K562 (cell line): Measurements from ENCODE around the gene AGPAT1. TPM values are rescaled to one million over a fixed set of nuclear protein-coding genes. Genes with fewer than 3 reads are reported as not detected.
A peak's percentile ranks its signal among the peaks of the same experiment; 100 is the strongest.

Experiments
- EGR1 ChIP-seq: fragments of 450-650 bp; conservative IDR thresholded peaks from 2 replicates; pipeline ENCODE4 v1.6.1; 2017; ENCODE audit warnings: mild to moderate bottlenecking
- ILK ChIP-seq: fragments of 450-650 bp; IDR thresholded peaks from 2 replicates; pipeline ENCODE4 v1.6.1; 2016; ENCODE audit warnings: missing genetic modification characterization, low read depth, mild to moderate bottlenecking, missing compliant biosample characterization, moderate library complexity, borderline replicate concordance
- KLF16 ChIP-seq: IDR thresholded peaks from 2 replicates; pipeline ENCODE4 v1.6.1; 2016; ENCODE audit warnings: antibody characterized with exemption
- MED1 ChIP-seq: sonication (generic); formaldehyde crosslinking; IDR thresholded peaks from 2 replicates; pipeline ENCODE4 v1.8.1; 2023; ENCODE audit warnings: missing genetic modification reagents, borderline replicate concordance
- MTA1 ChIP-seq: fragments of 450-650 bp; IDR thresholded peaks from 2 replicates; pipeline ENCODE4 v1.6.1; 2017; ENCODE audit warnings: borderline replicate concordance
- NFE2 ChIP-seq: IDR thresholded peaks from 2 replicates; pipeline ENCODE4 v1.6.1; 2014; ENCODE audit warnings: antibody characterized with exemption, low read depth
- NR2C2 ChIP-seq, 2 experiments: fragments of 200-800 bp in 1 of 2; sonication (Bioruptor generic) in 1 of 2; sonication (generic) in 1 of 2; formaldehyde crosslinking in 1 of 2; IDR thresholded peaks; 2 replicates each; pipeline versions ENCODE4 v1.6.1 to v1.8.0; 2016 to 2022; ENCODE audit warnings: mild to moderate bottlenecking in 1 of 2, missing compliant biosample characterization in 1 of 2, missing genetic modification characterization in 1 of 2, missing genetic modification reagents in 1 of 2
- POLR3G ChIP-seq: IDR thresholded peaks from 2 replicates; pipeline ENCODE4 v1.6.1; 2011; ENCODE audit not compliant: insufficient read length, insufficient replicate concordance; ENCODE audit errors: extremely low read depth
- PRMT5 ChIP-seq: sonication (generic); formaldehyde crosslinking; IDR thresholded peaks from 2 replicates; pipeline ENCODE4 v1.5.0; 2020; ENCODE audit warnings: missing genetic modification reagents
- RBFOX2 ChIP-seq: fragments of 200-400 bp; formaldehyde crosslinking; IDR thresholded peaks from 2 replicates; pipeline ENCODE4 v1.6.1; 2017; ENCODE audit warnings: low read depth, mild to moderate bottlenecking, low read length, moderate library complexity
- SMAD4 ChIP-seq: fragments of 250-450 bp; sonication (Bioruptor Pico); conservative IDR thresholded peaks from 2 replicates; pipeline ENCODE4 v1.8.0; 2021; ENCODE audit warnings: inconsistent platforms, mild to moderate bottlenecking, moderate library complexity
- TAF1 ChIP-seq: IDR thresholded peaks from 2 replicates; pipeline ENCODE4 v1.6.1; 2011; ENCODE audit warnings: mild to moderate bottlenecking, low read length, moderate library complexity; ENCODE audit not compliant: insufficient read depth, control insufficient read depth, severe bottlenecking; ENCODE audit errors: extremely low read depth
- TEAD2 ChIP-seq: fragments of 450-650 bp; IDR thresholded peaks from 2 replicates; pipeline ENCODE4 v1.6.1; 2016; ENCODE audit warnings: missing genetic modification characterization, control low read depth, missing compliant biosample characterization
- ZFP91 ChIP-seq: sonication (generic); formaldehyde crosslinking; IDR thresholded peaks from 2 replicates; pipeline ENCODE4 v1.8.0; 2022; ENCODE audit warnings: mild to moderate bottlenecking, missing genetic modification reagents
- ZNF184 ChIP-seq: sonication (generic); formaldehyde crosslinking; IDR thresholded peaks from 2 replicates; pipeline ENCODE4 v1.5.0; 2020; ENCODE audit warnings: missing genetic modification reagents
- ZNF449 ChIP-seq: fragments of 250-450 bp; sonication (Bioruptor Pico); IDR thresholded peaks from 2 replicates; pipeline ENCODE4 v1.8.0; 2022; ENCODE audit warnings: moderate library complexity, mild to moderate bottlenecking, inconsistent platforms
- polyA plus RNA-seq, 8 experiments: library from polyadenylated mRNA; depleted of rRNA in 4 of 8; stranded (reverse) in 5 of 8; unstranded in 3 of 8; fragments of >200 nt; fragmentation: Nextera tagmentation in 2 of 8; fragmentation: Illumina TruSeq in 1 of 8; extraction: Ambion mirVana in 2 of 8; extraction: Trizol in 1 of 8; gene quantifications; 2 replicates each; pipeline versions ENCODE4 v1.2.1 to v1.2.3, GENCODE V29; 2011 to 2014; ENCODE audit warnings: inconsistent platforms in 1 of 8, missing spikeins in 1 of 8
- total RNA-seq, 7 experiments: library from RNA; depleted of rRNA in 6 of 7; stranded (reverse); fragments of >200 nt in 6 of 7; fragmentation: Illumina TruSeq in 2 of 7; extraction: Trizol in 2 of 7; gene quantifications; 2 replicates each; pipeline versions ENCODE4 v1.2.1 to v1.2.3, GENCODE V29; 2011 to 2021; ENCODE audit warnings: low replicate concordance in 1 of 7
- TF ChIP-seq, protein P1 (sequence below): sonication (generic); formaldehyde crosslinking; IDR thresholded peaks from 2 replicates; pipeline ENCODE4 v1.8.1; 2022; ENCODE audit warnings: missing genetic modification reagents
- TF ChIP-seq, protein P2 (sequence below): fragments of 450-650 bp; IDR thresholded peaks from 2 replicates; pipeline ENCODE4 v1.6.1; 2017; ENCODE audit warnings: antibody characterized with exemption, mild to moderate bottlenecking

The AGPAT1 gene
- total and polyA plus RNA-seq, 9 of the 15 experiments (the other 6 are each of a cell fraction or from before 2014, with no cell fraction given) = 37.9 to 176 (median 69.4) TPM

- TF ChIP-seq, protein P1, sequence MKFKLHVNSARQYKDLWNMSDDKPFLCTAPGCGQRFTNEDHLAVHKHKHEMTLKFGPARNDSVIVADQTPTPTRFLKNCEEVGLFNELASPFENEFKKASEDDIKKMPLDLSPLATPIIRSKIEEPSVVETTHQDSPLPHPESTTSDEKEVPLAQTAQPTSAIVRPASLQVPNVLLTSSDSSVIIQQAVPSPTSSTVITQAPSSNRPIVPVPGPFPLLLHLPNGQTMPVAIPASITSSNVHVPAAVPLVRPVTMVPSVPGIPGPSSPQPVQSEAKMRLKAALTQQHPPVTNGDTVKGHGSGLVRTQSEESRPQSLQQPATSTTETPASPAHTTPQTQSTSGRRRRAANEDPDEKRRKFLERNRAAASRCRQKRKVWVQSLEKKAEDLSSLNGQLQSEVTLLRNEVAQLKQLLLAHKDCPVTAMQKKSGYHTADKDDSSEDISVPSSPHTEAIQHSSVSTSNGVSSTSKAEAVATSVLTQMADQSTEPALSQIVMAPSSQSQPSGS (CRISPR knock-in tag) = peak; percentile 89; the same call in 1 of the 2 replicates
- TF ChIP-seq MED1 (CRISPR knock-in tag) = no peak
- TF ChIP-seq POLR3G = no peak
- peak; percentile 57 for TF ChIP-seq NFE2
- 0 out of 2 replicates have a peak, but pooled peaks have one; percentile 26 for TF ChIP-seq PRMT5 (CRISPR knock-in tag)
- peak; percentile 55; the same call in 1 of the 2 replicates for TF ChIP-seq ZFP91 (CRISPR knock-in tag)
- peak; percentile 97 for TF ChIP-seq MTA1
- peak; percentile 87 for TF ChIP-seq NR2C2 (CRISPR knock-in tag; IDR thresholded peaks at IDR 0.05)
- peak; percentile 80; the same call in 1 of the 2 replicates for TF ChIP-seq NR2C2 (tag; IDR thresholded peaks at IDR 0.05)
- no peak for TF ChIP-seq ZNF184 (CRISPR knock-in tag)
- TF ChIP-seq KLF16 = peak; percentile 6; the same call in 1 of the 2 replicates
- TF ChIP-seq ILK (tag) = no peak
- peak; percentile 74 for TF ChIP-seq TAF1
- peak; percentile 81 for TF ChIP-seq EGR1
- TF ChIP-seq, protein P2, sequence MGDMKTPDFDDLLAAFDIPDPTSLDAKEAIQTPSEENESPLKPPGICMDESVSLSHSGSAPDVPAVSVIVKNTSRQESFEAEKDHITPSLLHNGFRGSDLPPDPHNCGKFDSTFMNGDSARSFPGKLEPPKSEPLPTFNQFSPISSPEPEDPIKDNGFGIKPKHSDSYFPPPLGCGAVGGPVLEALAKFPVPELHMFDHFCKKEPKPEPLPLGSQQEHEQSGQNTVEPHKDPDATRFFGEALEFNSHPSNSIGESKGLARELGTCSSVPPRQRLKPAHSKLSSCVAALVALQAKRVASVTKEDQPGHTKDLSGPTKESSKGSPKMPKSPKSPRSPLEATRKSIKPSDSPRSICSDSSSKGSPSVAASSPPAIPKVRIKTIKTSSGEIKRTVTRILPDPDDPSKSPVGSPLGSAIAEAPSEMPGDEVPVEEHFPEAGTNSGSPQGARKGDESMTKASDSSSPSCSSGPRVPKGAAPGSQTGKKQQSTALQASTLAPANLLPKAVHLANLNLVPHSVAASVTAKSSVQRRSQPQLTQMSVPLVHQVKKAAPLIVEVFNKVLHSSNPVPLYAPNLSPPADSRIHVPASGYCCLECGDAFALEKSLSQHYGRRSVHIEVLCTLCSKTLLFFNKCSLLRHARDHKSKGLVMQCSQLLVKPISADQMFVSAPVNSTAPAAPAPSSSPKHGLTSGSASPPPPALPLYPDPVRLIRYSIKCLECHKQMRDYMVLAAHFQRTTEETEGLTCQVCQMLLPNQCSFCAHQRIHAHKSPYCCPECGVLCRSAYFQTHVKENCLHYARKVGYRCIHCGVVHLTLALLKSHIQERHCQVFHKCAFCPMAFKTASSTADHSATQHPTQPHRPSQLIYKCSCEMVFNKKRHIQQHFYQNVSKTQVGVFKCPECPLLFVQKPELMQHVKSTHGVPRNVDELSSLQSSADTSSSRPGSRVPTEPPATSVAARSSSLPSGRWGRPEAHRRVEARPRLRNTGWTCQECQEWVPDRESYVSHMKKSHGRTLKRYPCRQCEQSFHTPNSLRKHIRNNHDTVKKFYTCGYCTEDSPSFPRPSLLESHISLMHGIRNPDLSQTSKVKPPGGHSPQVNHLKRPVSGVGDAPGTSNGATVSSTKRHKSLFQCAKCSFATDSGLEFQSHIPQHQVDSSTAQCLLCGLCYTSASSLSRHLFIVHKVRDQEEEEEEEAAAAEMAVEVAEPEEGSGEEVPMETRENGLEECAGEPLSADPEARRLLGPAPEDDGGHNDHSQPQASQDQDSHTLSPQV = peak; percentile 78; the same call in 1 of the 2 replicates
- TF ChIP-seq RBFOX2 = peak; percentile 99
- TF ChIP-seq TEAD2 (tag) = no peak
- no peak for TF ChIP-seq ZNF449
- peak; percentile 74; the same call in 1 of the 2 replicates for TF ChIP-seq SMAD4 (CRISPR knock-in tag)
Measured at GRCh38 chr6:32195902-32196681, 20.2 kb upstream of the AGPAT1 start (continued).
